Activated CD8-positive, alpha-beta T cell treated with anti-CD3 and anti-CD28 coated beads, Interleukin-2, amount 10 ng/mL, durations not matched to agents 7 days and 5 days (primary cell): Measurements from ENCODE around the gene ZBTB7C. TPM values are rescaled to one million over a fixed set of nuclear protein-coding genes. Genes with fewer than 3 reads are reported as not detected.

ENCODE experiments used
- ATAC-seq: fragments of 150-1000 bp; cut with Tn5 transposase; one replicate; pipeline ENCODE4 v1.10.0; 2021; ENCODE audit warnings: moderate library complexity
- CTCF ChIA-PET: fragments of 350-600 bp; sonication (Branson Sonifier 250); formaldehyde crosslinking; loops from one replicate; lab custom pipeline; 2021; ENCODE audit warnings: antibody characterized with exemption; lab: Charles Lee
- POLR2A ChIA-PET: fragments of 350-600 bp; sonication (Branson Sonifier 250); formaldehyde crosslinking; loops from one replicate; lab custom pipeline; 2021; ENCODE audit warnings: antibody characterized with exemption; lab: Charles Lee
- DNase-seq: peaks from one replicate; pipeline ENCODE4 v3.0.0-alpha.2; 2020
- H3K27ac Mint-ChIP-seq: one replicate; pipeline ENCODE4 v1.8.0; 2021; ENCODE audit warnings: mild to moderate bottlenecking, mixed read lengths
- H3K27me3 Mint-ChIP-seq: one replicate; pipeline ENCODE4 v1.8.0; 2021; ENCODE audit warnings: low read depth, mixed read lengths
- H3K36me3 Mint-ChIP-seq: one replicate; pipeline ENCODE4 v1.8.0; 2021; ENCODE audit warnings: low read depth, mixed read lengths
- H3K4me1 Mint-ChIP-seq: one replicate; pipeline ENCODE4 v1.8.0; 2021; ENCODE audit warnings: low read depth, mixed read lengths
- H3K4me3 Mint-ChIP-seq: one replicate; pipeline ENCODE4 v1.8.0; 2021; ENCODE audit warnings: mild to moderate bottlenecking, mixed read lengths
- H3K9me3 Mint-ChIP-seq: one replicate; pipeline ENCODE4 v1.8.0; 2022; ENCODE audit warnings: mixed read lengths; ENCODE audit not compliant: insufficient read depth
- total RNA-seq, 2 experiments: library from RNA; stranded (reverse); gene quantifications; one replicate each; pipeline ENCODE4 v1.2.3, GENCODE V29; 2021

The ZBTB7C gene
- total RNA-seq, 2 experiments from 2014 or later: not detected

GRCh38 chr18:48179666-48180065 lies 229.5 kb downstream of the ZBTB7C start:
- DNase-seq (no peak), ATAC-seq (no peak)
- no peaks in the 10 kb centered on the region for H3K9me3 Mint-ChIP-seq
- ChIA-PET POLR2A (no interaction called here), CTCF (no interaction called here)
- H3K27me3 Mint-ChIP-seq: peaks cover 10% of the 10 kb centered on the region
- H3K4me1 Mint-ChIP-seq: no peaks in the 10 kb centered on the region
- no peaks in the 10 kb centered on the region for H3K36me3 Mint-ChIP-seq
- H3K27ac Mint-ChIP-seq: no peak overlapping the region
- no peak overlapping the region for H3K4me3 Mint-ChIP-seq

GRCh38 chr18:48179001-48179400 lies 230.2 kb downstream of the ZBTB7C start:
- no peaks in the 10 kb centered on the region for H3K4me1 Mint-ChIP-seq
- peaks cover 13% of the 10 kb centered on the region for H3K27me3 Mint-ChIP-seq
- H3K27ac Mint-ChIP-seq: no peak overlapping the region
- H3K36me3 Mint-ChIP-seq: no peaks in the 10 kb centered on the region
- ChIA-PET CTCF (no interaction called here), POLR2A (no interaction called here)
- no peak for DNase-seq
- no peak overlapping the region for H3K4me3 Mint-ChIP-seq
- no peak for ATAC-seq
- H3K9me3 Mint-ChIP-seq: no peaks in the 10 kb centered on the region

- CTCF ChIA-PET: no interaction called here
- Mint-ChIP-seq H3K4me3 (no peak overlapping the region), H3K27me3 (peaks cover 13% of the 10 kb centered on the region), H3K36me3 (no peaks in the 10 kb centered on the region), H3K4me1 (no peaks in the 10 kb centered on the region), H3K9me3 (no peaks in the 10 kb centered on the region), H3K27ac (no peak overlapping the region)
- POLR2A ChIA-PET: no interaction called here
- no peak for DNase-seq
- ATAC-seq: no peak
Observed at GRCh38 chr18:48176909-48177308, 232.3 kb downstream of the ZBTB7C start.

GRCh38 chr18:48173557-48173956 lies 235.6 kb downstream of the ZBTB7C start:
- no peaks in the 10 kb centered on the region for H3K36me3 Mint-ChIP-seq

GRCh38 chr18:48172226-48173006 lies 236.8 kb downstream of the ZBTB7C start:
- Mint-ChIP-seq H3K27ac (no peak overlapping the region), H3K27me3 (peaks cover 16% of the 10 kb centered on the region), H3K4me1 (no peaks in the 10 kb centered on the region), H3K4me3 (no peak overlapping the region), H3K9me3 (no peaks in the 10 kb centered on the region), H3K36me3 (no peaks in the 10 kb centered on the region)
- DNase-seq (no peak), ATAC-seq (no peak)
- ChIA-PET CTCF (no interaction called here), POLR2A (no interaction called here)

More at GRCh38 chr18:48173557-48173956, 235.6 kb downstream of the ZBTB7C start:
- no peak for ATAC-seq
- Mint-ChIP-seq H3K9me3 (no peaks in the 10 kb centered on the region), H3K27me3 (peaks cover 15% of the 10 kb centered on the region), H3K27ac (no peak overlapping the region), H3K4me1 (no peaks in the 10 kb centered on the region), H3K4me3 (no peak overlapping the region)
- DNase-seq: no peak
- ChIA-PET POLR2A (no interaction called here), CTCF (no interaction called here)

- Mint-ChIP-seq H3K4me3 (no peak overlapping the region), H3K36me3 (no peaks in the 10 kb centered on the region), H3K27ac (no peak overlapping the region), H3K27me3 (peaks cover 20% of the 10 kb centered on the region), H3K4me1 (peaks cover 7% of the 10 kb centered on the region), H3K9me3 (no peaks in the 10 kb centered on the region)
- no peak for ATAC-seq
- no peak for DNase-seq
- POLR2A ChIA-PET: no interaction called here
- CTCF ChIA-PET: no interaction called here
Observed at GRCh38 chr18:48171490-48172188, 237.5 kb downstream of the ZBTB7C start.

- POLR2A ChIA-PET: no interaction called here
- CTCF ChIA-PET: no interaction called here
- H3K36me3 Mint-ChIP-seq: no peaks in the 10 kb centered on the region
- no peak for DNase-seq
- H3K27ac Mint-ChIP-seq: no peak overlapping the region
- H3K4me3 Mint-ChIP-seq: no peak overlapping the region
- H3K27me3 Mint-ChIP-seq: peaks cover 15% of the 10 kb centered on the region
- H3K4me1 Mint-ChIP-seq: peaks cover 7% of the 10 kb centered on the region
- no peak for ATAC-seq
- no peaks in the 10 kb centered on the region for H3K9me3 Mint-ChIP-seq
Observed at GRCh38 chr18:48170651-48171050, 238.5 kb downstream of the ZBTB7C start.

GRCh38 chr18:48168861-48169260 lies 240.3 kb downstream of the ZBTB7C start:
- no peak for ATAC-seq
- Mint-ChIP-seq H3K36me3 (no peaks in the 10 kb centered on the region), H3K4me3 (no peak overlapping the region), H3K4me1 (peaks cover 7% of the 10 kb centered on the region), H3K27ac (no peak overlapping the region), H3K27me3 (peaks cover 24% of the 10 kb centered on the region), H3K9me3 (no peaks in the 10 kb centered on the region)
- POLR2A ChIA-PET: no interaction called here
- no peak for DNase-seq
- CTCF ChIA-PET: no interaction called here

GRCh38 chr18:48167897-48168253 lies 241.3 kb downstream of the ZBTB7C start:
- no peak overlapping the region for H3K4me3 Mint-ChIP-seq
- POLR2A ChIA-PET: no interaction called here

GRCh38 chr18:48166336-48166875 lies 242.8 kb downstream of the ZBTB7C start:
- ChIA-PET CTCF (no interaction called here), POLR2A (no interaction called here)
- DNase-seq (no peak), ATAC-seq (no peak)
- Mint-ChIP-seq H3K4me1 (peaks cover 7% of the 10 kb centered on the region), H3K9me3 (no peaks in the 10 kb centered on the region), H3K4me3 (no peak overlapping the region), H3K27ac (no peak overlapping the region), H3K36me3 (no peaks in the 10 kb centered on the region), H3K27me3 (peaks cover 40% of the 10 kb centered on the region)

More at GRCh38 chr18:48167897-48168253, 241.3 kb downstream of the ZBTB7C start:
- Mint-ChIP-seq H3K9me3 (no peaks in the 10 kb centered on the region), H3K4me1 (peaks cover 7% of the 10 kb centered on the region), H3K36me3 (no peaks in the 10 kb centered on the region), H3K27me3 (peaks cover 31% of the 10 kb centered on the region), H3K27ac (no peak overlapping the region)
- ATAC-seq: no peak
- DNase-seq: no peak
- CTCF ChIA-PET: no interaction called here

GRCh38 chr18:48165111-48165866 lies 243.9 kb downstream of the ZBTB7C start:
- ATAC-seq: no peak
- ChIA-PET CTCF (no interaction called here), POLR2A (no interaction called here)
- peaks cover 7% of the 10 kb centered on the region for H3K4me1 Mint-ChIP-seq
- H3K4me3 Mint-ChIP-seq: no peak overlapping the region
- no peak for DNase-seq
- H3K9me3 Mint-ChIP-seq: no peaks in the 10 kb centered on the region
- H3K27ac Mint-ChIP-seq: no peak overlapping the region
- H3K27me3 Mint-ChIP-seq: peaks cover 43% of the 10 kb centered on the region
- H3K36me3 Mint-ChIP-seq: no peaks in the 10 kb centered on the region

- ChIA-PET CTCF (no interaction called here), POLR2A (no interaction called here)
- Mint-ChIP-seq H3K4me1 (peaks cover 7% of the 10 kb centered on the region), H3K27ac (no peak overlapping the region), H3K4me3 (no peak overlapping the region), H3K36me3 (no peaks in the 10 kb centered on the region), H3K9me3 (no peaks in the 10 kb centered on the region), H3K27me3 (peaks cover 45% of the 10 kb centered on the region)
- ATAC-seq (no peak), DNase-seq (no peak)
Observed at GRCh38 chr18:48164701-48165100, 244.5 kb downstream of the ZBTB7C start.
